ENCODE data around the gene AMBRA1.

AMBRA1 gene

DNA sequence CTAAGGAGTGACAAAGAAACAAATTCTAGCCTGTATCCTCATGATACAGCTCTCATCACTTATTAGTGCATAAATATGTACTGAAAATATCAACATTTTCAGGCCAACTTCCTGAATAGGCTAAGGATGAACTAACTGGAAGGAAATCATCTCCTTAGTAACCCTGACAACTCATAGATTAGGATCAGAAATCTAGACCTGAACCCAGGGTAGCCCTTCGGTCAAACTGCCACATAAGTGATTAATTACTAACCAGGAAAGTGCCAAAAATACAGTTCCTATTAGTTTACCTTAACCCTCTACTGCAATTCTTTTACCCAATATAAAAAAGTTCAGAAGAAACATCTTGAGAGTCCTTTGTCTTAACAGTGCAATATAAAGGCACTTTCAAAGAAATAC lies 40.0 kb downstream of the AMBRA1 start:
- TF ChIP-seq, protein P1, sequence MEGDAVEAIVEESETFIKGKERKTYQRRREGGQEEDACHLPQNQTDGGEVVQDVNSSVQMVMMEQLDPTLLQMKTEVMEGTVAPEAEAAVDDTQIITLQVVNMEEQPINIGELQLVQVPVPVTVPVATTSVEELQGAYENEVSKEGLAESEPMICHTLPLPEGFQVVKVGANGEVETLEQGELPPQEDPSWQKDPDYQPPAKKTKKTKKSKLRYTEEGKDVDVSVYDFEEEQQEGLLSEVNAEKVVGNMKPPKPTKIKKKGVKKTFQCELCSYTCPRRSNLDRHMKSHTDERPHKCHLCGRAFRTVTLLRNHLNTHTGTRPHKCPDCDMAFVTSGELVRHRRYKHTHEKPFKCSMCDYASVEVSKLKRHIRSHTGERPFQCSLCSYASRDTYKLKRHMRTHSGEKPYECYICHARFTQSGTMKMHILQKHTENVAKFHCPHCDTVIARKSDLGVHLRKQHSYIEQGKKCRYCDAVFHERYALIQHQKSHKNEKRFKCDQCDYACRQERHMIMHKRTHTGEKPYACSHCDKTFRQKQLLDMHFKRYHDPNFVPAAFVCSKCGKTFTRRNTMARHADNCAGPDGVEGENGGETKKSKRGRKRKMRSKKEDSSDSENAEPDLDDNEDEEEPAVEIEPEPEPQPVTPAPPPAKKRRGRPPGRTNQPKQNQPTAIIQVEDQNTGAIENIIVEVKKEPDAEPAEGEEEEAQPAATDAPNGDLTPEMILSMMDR (IDR thresholded peaks at IDR 0.05) = no peak
- DNase-seq = no peak
- no peaks in the 10 kb centered on the region for H3K9me3 Mint-ChIP-seq
- H3K4me1 Mint-ChIP-seq = peaks cover 31% of the 10 kb centered on the region
- H3K4me3 Mint-ChIP-seq = no peak overlapping the region
- peaks cover 4% of the 10 kb centered on the region for H3K36me3 Mint-ChIP-seq (ENCODE audit: low read depth)
- H3K27me3 Mint-ChIP-seq (ENCODE audit: low read depth, poor library complexity) = no peaks in the 10 kb centered on the region
- peak overlapping the region; percentile 94 for H3K27ac Mint-ChIP-seq

DNA sequence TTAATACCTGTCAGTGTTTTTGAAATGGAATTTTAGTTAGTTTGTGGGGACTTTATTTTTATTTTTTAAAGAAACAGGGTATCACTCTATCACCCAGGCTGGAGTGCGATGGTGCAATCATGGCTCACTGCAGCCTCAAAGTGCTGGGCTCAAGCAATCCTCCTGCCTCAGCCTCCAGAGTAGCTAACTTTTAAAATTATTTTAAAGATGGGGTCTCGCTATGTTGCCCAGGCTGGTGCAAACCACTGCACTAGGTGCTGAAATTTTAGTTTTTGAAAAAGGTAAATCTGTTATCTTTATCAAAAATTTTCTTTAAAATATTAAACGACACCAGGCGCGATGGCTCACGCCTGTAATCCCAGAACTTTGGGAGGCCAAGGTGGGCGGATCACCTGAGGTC lies 42.6 kb downstream of the AMBRA1 start:
- TF ChIP-seq, protein P1 (IDR thresholded peaks at IDR 0.05) = no peak
- Mint-ChIP-seq H3K27ac (no peak overlapping the region), H3K36me3 (ENCODE audit: low read depth) (peaks cover 12% of the 10 kb centered on the region), H3K27me3 (ENCODE audit: low read depth, poor library complexity) (no peaks in the 10 kb centered on the region), H3K9me3 (no peaks in the 10 kb centered on the region), H3K4me3 (no peak overlapping the region), H3K4me1 (peaks cover 29% of the 10 kb centered on the region)
- no peak for DNase-seq

DNA sequence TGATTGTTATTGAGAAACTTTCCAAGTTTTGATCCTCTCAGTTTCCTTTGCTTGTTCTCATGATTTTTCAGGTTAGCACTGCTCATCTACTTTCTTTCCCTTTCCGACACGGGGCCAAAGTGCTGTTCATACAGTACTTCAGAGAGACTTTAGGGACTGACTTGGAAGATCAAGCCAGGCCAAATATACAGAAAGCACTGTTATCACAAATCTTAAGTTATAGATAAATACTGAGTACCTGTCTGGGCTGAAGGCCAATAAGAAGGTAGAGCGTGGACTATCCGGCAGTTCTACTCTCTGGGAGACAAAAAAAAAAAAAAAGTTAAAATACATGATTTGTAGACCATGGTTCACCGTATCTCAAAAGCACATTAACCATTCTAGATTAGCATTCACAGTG lies 46.2 kb downstream of the AMBRA1 start:
- no peaks in the 10 kb centered on the region for H3K9me3 Mint-ChIP-seq
- DNase-seq = no peak
- no peaks in the 10 kb centered on the region for H3K4me1 Mint-ChIP-seq
- peak overlapping the region; percentile 29 for H3K27ac Mint-ChIP-seq
- peaks cover 31% of the 10 kb centered on the region for H3K36me3 Mint-ChIP-seq (ENCODE audit: low read depth)
- TF ChIP-seq, protein P1 (IDR thresholded peaks at IDR 0.05) = no peak
- H3K27me3 Mint-ChIP-seq (ENCODE audit: low read depth, poor library complexity) = no peaks in the 10 kb centered on the region
- no peak overlapping the region for H3K4me3 Mint-ChIP-seq

DNA sequence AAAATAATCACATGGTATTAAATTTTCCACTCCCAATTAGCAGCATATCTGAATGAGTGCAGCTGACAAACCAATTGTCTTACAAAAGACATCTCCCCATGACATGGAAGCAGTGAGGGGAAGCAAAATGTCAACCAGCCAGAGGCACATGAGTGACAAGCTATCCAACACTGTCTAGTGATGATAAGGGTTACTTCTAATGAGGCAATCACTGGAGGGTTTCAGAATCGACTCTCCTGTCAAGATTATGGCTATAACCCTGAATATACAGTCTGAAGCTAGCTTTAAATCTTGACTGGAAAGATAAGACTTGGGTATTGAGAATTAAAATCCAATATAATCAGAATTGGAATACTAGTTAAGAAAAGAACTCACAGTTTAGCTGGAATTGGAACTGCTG lies 50.3 kb downstream of the AMBRA1 start:
- H3K9me3 Mint-ChIP-seq = no peaks in the 10 kb centered on the region
- H3K4me1 Mint-ChIP-seq = no peaks in the 10 kb centered on the region
- peaks cover 36% of the 10 kb centered on the region for H3K36me3 Mint-ChIP-seq (ENCODE audit: low read depth)
- DNase-seq = no peak
- H3K4me3 Mint-ChIP-seq = no peak overlapping the region
- TF ChIP-seq, protein P1 (IDR thresholded peaks at IDR 0.05) = no peak
- H3K27me3 Mint-ChIP-seq (ENCODE audit: low read depth, poor library complexity) = no peaks in the 10 kb centered on the region
- no peak overlapping the region for H3K27ac Mint-ChIP-seq

DNA sequence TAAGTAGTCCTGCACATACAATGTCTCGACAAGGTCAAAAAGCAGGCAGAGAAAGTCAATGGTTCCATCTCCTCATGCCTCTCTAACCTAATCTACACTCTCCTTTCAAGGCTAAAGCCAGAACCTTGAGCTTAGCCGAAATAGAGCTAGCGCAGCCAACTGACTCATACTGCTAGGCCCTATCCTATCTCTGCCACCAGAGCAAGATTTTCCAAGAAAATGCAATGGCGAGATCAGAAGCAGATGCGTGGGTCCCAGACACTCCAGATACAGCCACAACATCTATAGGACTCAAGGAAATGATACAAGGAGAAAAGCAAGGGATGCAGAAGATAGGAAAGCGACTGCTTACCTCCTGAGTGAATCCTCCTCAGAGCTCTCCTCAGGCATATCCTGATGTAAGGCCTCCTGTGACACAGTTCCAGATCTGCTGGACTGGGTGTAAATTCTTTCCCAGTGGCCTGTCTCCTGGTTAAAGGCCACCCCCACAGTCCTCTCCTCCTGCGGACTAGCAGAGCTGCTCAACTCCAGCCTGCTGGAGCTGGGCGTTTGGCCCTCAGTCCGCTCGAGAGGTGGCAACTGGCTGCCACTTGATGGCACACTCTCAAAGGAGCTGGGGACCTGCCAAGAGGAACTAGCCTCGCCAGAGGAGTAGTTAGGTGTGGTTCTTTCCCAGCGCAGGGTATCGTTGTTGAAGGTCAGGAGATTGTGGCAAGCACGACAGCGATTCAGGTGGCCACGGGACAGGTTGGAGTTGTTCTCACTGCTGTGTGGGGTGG lies 52.0 kb downstream of the AMBRA1 start:
- Mint-ChIP-seq H3K27me3 (ENCODE audit: low read depth, poor library complexity) (peaks cover 3% of the 10 kb centered on the region), H3K27ac (no peak overlapping the region), H3K4me3 (no peak overlapping the region), H3K36me3 (ENCODE audit: low read depth) (peaks cover 32% of the 10 kb centered on the region), H3K4me1 (peaks cover 10% of the 10 kb centered on the region), H3K9me3 (no peaks in the 10 kb centered on the region)
- TF ChIP-seq, protein P1 (IDR thresholded peaks at IDR 0.05) = no peak
- no peak for DNase-seq

DNA sequence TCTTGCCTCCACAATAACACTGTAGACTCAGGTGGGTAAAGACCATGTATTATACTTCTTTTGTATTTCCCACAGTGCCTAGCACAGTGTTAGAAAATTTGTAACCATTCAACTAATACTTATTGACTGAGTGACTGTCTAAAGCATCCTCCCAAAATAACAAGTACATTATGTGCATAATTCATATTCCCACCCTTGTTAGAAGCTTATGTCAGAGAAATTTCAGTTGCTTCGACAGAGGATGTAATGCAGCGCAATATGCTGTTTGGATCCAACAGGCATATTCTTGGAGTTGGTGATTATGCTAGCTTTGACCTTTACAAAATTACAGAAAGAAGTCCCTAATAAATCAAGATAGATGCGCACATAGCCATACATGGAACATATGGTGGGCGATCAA lies 53.0 kb downstream of the AMBRA1 start:
- Mint-ChIP-seq H3K4me1 (peaks cover 16% of the 10 kb centered on the region), H3K36me3 (ENCODE audit: low read depth) (peaks cover 26% of the 10 kb centered on the region), H3K4me3 (no peak overlapping the region), H3K9me3 (no peaks in the 10 kb centered on the region), H3K27ac (no peak overlapping the region), H3K27me3 (ENCODE audit: low read depth, poor library complexity) (peaks cover 3% of the 10 kb centered on the region)
- no peak for DNase-seq
- TF ChIP-seq, protein P1 (IDR thresholded peaks at IDR 0.05) = no peak

Data from nephron progenitor cell (in vitro differentiated cells).